Immature natural killer cell (primary cell): Measurements from ENCODE around the gene ESPN. TPM values are rescaled to one million over a fixed set of nuclear protein-coding genes. Genes with fewer than 3 reads are reported as not detected.

Source experiments
- DNase-seq, 3 donors: peaks; one replicate each; pipeline ENCODE4 v3.0.0; 2022; ENCODE audit warnings: mixed read lengths in 1 of 3
- H3K27ac Mint-ChIP-seq, 6 donors: one replicate each; pipeline ENCODE4 v1.8.0; 2020; ENCODE audit warnings: mixed read lengths in 6 of 6, mild to moderate bottlenecking in 5 of 6, inconsistent platforms in 4 of 6, moderate library complexity in 3 of 6
- H3K27me3 Mint-ChIP-seq, 3 donors: one replicate each; pipeline ENCODE4 v1.8.0; 2020 to 2021; ENCODE audit warnings: low read depth in 3 of 3, mild to moderate bottlenecking in 3 of 3, mixed read lengths in 3 of 3, moderate library complexity in 3 of 3, inconsistent platforms in 1 of 3
- H3K36me3 Mint-ChIP-seq, 3 donors: one replicate each; pipeline ENCODE4 v1.8.0; 2020; ENCODE audit warnings: mixed read lengths in 3 of 3, inconsistent platforms in 2 of 3, mild to moderate bottlenecking in 2 of 3
- H3K4me1 Mint-ChIP-seq, 2 donors: one replicate each; pipeline ENCODE4 v1.8.0; 2020; ENCODE audit warnings: inconsistent platforms in 2 of 2, mild to moderate bottlenecking in 2 of 2, mixed read lengths in 2 of 2, moderate library complexity in 1 of 2
- H3K4me3 Mint-ChIP-seq, 5 donors: one replicate each; pipeline ENCODE4 v1.8.0; 2020; ENCODE audit warnings: mild to moderate bottlenecking in 5 of 5, mixed read lengths in 5 of 5, inconsistent platforms in 3 of 5, moderate library complexity in 3 of 5
- H3K9me3 Mint-ChIP-seq, 6 donors: one replicate each; pipeline ENCODE4 v1.8.0; 2020; ENCODE audit warnings: mild to moderate bottlenecking in 6 of 6, mixed read lengths in 6 of 6, inconsistent platforms in 4 of 6, moderate library complexity in 3 of 6
- polyA plus RNA-seq, 3 donors: library from polyadenylated mRNA; unstranded; fragments of 300-500 nt; fragmentation: Illumina TruSeq; gene quantifications; one replicate each; pipeline ENCODE4 v1.2.3, GENCODE V29; 2021

Gene ESPN, protein sequence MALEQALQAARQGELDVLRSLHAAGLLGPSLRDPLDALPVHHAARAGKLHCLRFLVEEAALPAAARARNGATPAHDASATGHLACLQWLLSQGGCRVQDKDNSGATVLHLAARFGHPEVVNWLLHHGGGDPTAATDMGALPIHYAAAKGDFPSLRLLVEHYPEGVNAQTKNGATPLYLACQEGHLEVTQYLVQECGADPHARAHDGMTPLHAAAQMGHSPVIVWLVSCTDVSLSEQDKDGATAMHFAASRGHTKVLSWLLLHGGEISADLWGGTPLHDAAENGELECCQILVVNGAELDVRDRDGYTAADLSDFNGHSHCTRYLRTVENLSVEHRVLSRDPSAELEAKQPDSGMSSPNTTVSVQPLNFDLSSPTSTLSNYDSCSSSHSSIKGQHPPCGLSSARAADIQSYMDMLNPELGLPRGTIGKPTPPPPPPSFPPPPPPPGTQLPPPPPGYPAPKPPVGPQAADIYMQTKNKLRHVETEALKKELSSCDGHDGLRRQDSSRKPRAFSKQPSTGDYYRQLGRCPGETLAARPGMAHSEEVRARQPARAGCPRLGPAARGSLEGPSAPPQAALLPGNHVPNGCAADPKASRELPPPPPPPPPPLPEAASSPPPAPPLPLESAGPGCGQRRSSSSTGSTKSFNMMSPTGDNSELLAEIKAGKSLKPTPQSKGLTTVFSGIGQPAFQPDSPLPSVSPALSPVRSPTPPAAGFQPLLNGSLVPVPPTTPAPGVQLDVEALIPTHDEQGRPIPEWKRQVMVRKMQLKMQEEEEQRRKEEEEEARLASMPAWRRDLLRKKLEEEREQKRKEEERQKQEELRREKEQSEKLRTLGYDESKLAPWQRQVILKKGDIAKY
- polyA plus RNA-seq = not detected

GRCh38 chr1:6424619-6425593 lies at the start of gene ESPN:
TSS of gene ESPN (plus strand) at chr1:6424776. CDS start at chr1:6424956, 180 bp downstream.
- Mint-ChIP-seq H3K4me1 (peaks cover 7 to 11% of the 10 kb centered on the region in 2 donors), H3K36me3 (no peaks in the 10 kb centered on the region), H3K27ac (no peak within 1 kb of the TSS), H3K27me3 (peaks cover 8 to 15% (median 9%) of the 10 kb centered on the region in 3 donors), H3K4me3 (peak within 1 kb of the TSS; percentile 38 to 74 (median 59)), H3K9me3 (peaks cover 0 to 2% (median 0%) of the 10 kb centered on the region in 6 donors)
- DNase-seq = no peak

DNA sequence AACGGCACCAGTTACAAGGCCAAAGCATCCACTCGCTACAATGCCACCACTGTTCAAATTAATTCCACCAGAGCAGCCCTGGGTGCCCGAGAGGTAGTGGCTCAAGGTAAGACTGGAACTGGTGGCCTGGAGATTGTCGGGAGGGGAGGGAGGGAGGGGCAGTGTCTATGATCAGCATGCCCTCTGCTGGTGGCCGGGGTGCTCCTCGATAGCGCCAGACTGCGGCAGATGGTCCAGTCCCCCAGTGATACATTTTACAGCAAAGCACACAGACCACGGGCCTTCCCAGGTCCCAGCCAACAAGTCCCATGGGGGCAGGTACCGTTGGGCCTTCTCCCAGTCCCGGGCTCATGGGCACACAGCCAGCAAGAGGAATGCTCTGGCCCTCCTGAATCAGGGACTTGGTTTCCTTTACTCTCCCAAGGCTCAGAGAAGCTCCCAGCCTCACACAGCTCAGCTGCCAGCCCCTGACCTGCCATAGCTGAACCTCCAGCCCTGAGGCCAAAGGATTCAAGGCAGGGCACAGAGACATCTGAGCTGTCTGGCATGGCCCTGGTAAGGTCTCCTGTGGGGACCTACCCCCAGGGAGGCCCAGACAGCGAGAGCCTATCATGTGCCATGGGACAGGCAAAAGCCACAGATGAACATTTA lies 46.4 kb upstream of the ESPN start:
- H3K4me1 Mint-ChIP-seq = peaks cover 0 to 2% of the 10 kb centered on the region in 2 donors
- H3K9me3 Mint-ChIP-seq = peaks cover 0 to 2% (median 0%) of the 10 kb centered on the region in 6 donors
- no peak for DNase-seq
- H3K4me3 Mint-ChIP-seq = no peak overlapping the region
- H3K27ac Mint-ChIP-seq = no peak overlapping the region
- no peaks in the 10 kb centered on the region for H3K36me3 Mint-ChIP-seq
- H3K27me3 Mint-ChIP-seq = peaks cover 0 to 3% (median 0%) of the 10 kb centered on the region in 3 donors

GRCh38 chr1:6380037-6380436 lies 44.5 kb upstream of the ESPN start:
- H3K9me3 Mint-ChIP-seq = peaks cover 0 to 2% (median 0%) of the 10 kb centered on the region in 6 donors
- H3K4me1 Mint-ChIP-seq = peaks cover 0 to 2% of the 10 kb centered on the region in 2 donors
- peaks cover 0 to 3% (median 0%) of the 10 kb centered on the region in 3 donors for H3K27me3 Mint-ChIP-seq
- H3K36me3 Mint-ChIP-seq = no peaks in the 10 kb centered on the region
- DNase-seq = no peak
- no peak overlapping the region for H3K27ac Mint-ChIP-seq
- H3K4me3 Mint-ChIP-seq = no peak overlapping the region

- Mint-ChIP-seq H3K4me1 (peaks cover 0 to 2% of the 10 kb centered on the region in 2 donors), H3K27me3 (peaks cover 0 to 2% (median 0%) of the 10 kb centered on the region in 3 donors), H3K36me3 (no peaks in the 10 kb centered on the region), H3K27ac (no peak overlapping the region), H3K4me3 (no peak overlapping the region), H3K9me3 (peaks cover 0 to 2% (median 0%) of the 10 kb centered on the region in 6 donors)
- DNase-seq = no peak
These were observed 40.4 kb upstream of the ESPN start for GRCh38 chr1:6384135-6384534.

DNA sequence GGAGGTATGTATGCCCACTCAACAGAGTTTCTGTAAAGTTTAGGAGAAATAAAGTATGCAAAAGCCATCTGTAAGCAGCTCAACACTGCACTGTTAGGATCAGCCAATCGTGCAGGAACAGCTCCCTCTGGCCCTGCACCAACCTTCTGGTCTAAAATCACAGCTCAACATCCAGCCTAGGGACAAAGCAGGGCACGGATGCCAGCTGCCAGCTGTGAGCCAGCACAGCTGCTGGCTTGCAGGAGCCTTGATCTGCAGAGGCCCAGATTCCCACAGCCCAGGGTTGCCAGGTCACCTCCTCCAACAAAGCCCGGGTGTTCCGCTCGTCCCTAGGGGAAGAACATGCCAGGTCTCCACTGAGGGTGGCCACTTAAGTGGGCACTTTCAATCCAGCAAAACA lies 39.6 kb upstream of the ESPN start:
- H3K9me3 Mint-ChIP-seq = peaks cover 0 to 2% (median 0%) of the 10 kb centered on the region in 6 donors
- H3K27ac Mint-ChIP-seq = no peak overlapping the region
- no peak overlapping the region for H3K4me3 Mint-ChIP-seq
- no peak for DNase-seq
- H3K4me1 Mint-ChIP-seq = peaks cover 0 to 2% of the 10 kb centered on the region in 2 donors
- H3K27me3 Mint-ChIP-seq = no peaks in the 10 kb centered on the region
- no peaks in the 10 kb centered on the region for H3K36me3 Mint-ChIP-seq

DNA sequence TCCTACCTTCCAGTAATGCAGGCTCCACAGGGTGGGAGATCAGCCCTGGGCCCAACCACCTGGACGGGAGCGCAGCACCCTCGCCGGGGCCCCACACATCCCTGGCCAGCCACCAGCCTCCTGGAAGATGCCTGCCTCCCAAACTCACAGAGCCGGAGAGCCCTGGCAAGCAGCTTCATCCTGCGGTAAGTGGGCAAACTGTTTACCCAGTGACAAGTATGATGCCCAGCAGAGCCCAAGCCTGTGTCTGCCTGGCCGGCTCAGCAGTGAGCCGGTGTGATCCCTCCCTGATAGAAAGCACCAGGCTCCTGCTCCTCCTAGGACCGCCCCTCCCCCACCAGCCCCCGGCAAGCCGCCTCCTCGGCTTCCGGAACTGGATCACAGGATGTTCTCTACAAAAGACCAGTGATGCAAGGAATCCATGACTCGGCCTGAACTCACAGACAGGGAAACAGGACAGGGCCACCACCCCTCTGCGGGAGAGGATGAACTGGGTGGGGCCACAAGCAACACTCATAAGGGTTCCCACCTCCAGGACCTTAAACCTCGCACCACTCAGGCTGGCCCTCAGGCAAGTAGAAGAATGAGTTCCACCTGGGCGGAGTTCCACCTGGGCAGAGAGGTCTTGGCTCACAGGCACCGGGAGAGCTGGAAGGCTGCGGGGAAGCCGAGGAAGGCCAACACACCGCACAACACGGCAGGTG lies 38.9 kb upstream of the ESPN start:
- Mint-ChIP-seq H3K9me3 (peaks cover 0 to 2% (median 0%) of the 10 kb centered on the region in 6 donors), H3K36me3 (no peaks in the 10 kb centered on the region), H3K4me3 (no peak overlapping the region), H3K27ac (no peak overlapping the region), H3K4me1 (peaks cover 0 to 2% of the 10 kb centered on the region in 2 donors), H3K27me3 (no peaks in the 10 kb centered on the region)
- DNase-seq = no peak

GRCh38 chr1:6386371-6386949 lies 38.1 kb upstream of the ESPN start:
- Mint-ChIP-seq H3K4me3 (no peak overlapping the region), H3K27ac (no peak overlapping the region), H3K9me3 (peaks cover 0 to 2% (median 0%) of the 10 kb centered on the region in 6 donors), H3K4me1 (no peaks in the 10 kb centered on the region), H3K27me3 (no peaks in the 10 kb centered on the region), H3K36me3 (no peaks in the 10 kb centered on the region)
- DNase-seq = no peak

DNA sequence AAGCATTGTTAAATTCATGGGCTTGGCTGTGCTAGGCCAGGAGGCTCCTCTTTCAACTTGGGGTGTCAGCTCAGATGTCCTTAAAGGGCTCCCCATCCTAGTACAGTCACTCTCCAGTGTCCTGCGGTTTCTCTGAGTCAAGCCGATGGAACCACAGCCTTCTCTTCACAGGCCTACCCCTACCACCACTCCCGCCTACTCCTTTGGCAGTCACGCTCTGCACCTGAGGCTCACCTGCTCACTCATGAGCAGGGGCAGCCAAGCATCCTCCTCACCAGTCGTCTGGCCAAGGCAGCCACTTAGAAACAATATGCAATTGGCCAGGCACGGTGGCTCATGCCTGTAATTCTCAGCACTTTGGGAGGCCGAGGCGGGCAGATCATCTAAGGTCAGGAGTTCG lies 34.6 kb upstream of the ESPN start:
- H3K4me1 Mint-ChIP-seq = peaks cover 21 to 22% of the 10 kb centered on the region in 2 donors
- H3K27ac Mint-ChIP-seq = no peak overlapping the region
- peaks cover 3 to 11% (median 4%) of the 10 kb centered on the region in 3 donors for H3K27me3 Mint-ChIP-seq
- DNase-seq = no peak
- no peaks in the 10 kb centered on the region for H3K36me3 Mint-ChIP-seq
- no peak overlapping the region for H3K4me3 Mint-ChIP-seq
- no peaks in the 10 kb centered on the region for H3K9me3 Mint-ChIP-seq

DNA sequence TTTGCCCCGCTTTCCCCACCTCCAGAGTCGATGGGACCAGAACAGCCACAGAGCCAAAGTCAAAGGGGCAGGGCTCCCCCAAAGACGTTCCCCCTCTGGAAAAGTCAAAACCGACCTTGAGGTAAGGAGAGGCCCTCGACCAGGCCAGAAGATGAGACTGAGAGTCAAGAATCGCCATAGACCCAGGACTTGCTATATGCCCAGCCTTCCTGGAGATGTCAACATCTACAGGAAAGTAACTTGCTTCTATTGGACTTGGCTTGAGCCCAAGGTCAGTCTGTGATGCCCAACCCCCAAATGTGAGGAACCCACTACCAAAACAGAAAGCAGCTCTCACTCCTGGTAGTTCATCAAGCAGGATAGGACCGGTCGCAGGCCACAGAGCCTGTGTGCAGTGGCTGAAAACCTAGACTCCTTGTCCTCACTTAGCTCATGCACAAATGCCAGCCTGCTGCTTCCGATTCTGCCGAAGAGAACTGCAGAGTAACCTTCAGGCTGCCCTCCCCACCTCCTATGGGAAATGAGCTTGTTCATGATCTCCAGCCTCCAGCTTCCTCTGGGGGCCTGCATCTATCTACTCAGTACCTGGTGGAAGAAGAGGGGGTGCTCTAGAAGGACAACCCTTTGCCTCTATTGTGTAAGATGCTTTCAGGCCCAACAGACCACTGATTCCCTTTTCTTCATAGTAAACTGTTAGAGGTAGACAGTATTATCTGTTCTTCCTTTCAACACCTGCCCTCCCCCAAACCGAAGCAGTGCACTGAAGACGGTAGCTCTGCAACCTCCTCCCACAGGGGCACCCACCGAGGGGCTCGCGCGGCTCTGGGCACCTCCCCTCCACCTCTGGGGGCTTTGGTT lies 32.4 kb upstream of the ESPN start:
- Mint-ChIP-seq H3K27ac (peak overlapping the region; percentile 62 to 88 (median 70)), H3K9me3 (no peaks in the 10 kb centered on the region), H3K4me3 (peak overlapping the region; percentile 71 to 82 (median 78)), H3K36me3 (no peaks in the 10 kb centered on the region), H3K27me3 (peaks cover 3 to 15% (median 6%) of the 10 kb centered on the region in 3 donors), H3K4me1 (peaks cover 24 to 27% of the 10 kb centered on the region in 2 donors)
- no peak for DNase-seq

DNA sequence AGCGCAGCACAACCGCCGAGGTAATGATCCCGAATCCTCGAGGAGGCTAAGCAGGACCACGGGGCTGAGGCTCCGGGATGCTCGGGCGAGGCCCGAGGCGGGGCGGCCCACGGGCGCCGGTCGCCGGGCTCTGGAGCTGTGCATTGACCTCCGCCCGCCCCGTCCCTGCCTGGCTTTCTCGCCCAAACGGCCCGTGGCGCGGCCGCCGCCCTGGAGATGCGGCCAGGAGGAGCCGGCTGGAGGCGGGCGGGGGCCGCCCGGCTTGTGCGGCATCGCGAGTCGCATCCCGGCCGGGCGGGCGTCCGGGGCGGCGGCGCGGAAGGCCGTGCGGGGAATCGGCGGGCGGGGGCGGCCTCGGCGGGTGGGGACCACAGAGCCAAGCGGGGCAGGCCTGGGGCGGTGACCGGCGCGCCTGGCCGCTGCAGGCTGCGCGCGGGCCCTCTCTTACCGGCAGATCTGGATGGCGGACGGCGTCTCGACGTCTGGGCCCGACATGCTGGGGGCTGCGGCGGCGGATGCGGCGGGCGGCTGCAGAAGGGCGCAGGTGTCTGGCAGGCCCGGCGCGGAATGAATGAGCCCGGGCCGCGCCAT lies 31.7 kb upstream of the ESPN start:
- Mint-ChIP-seq H3K36me3 (no peaks in the 10 kb centered on the region), H3K27me3 (peaks cover 3 to 15% (median 6%) of the 10 kb centered on the region in 3 donors), H3K4me1 (peaks cover 24 to 27% of the 10 kb centered on the region in 2 donors), H3K4me3 (peak overlapping the region; percentile 82 to 88 (median 85)), H3K27ac (peak overlapping the region; percentile 73 to 93 (median 88)), H3K9me3 (no peaks in the 10 kb centered on the region)
- no peak for DNase-seq
